HG02610 (cell line): ENCODE data around the gene TSPAN8.
"Not testable (repeated sequence)": the region's sequence is repeated elsewhere in the genome, so short reads cannot be mapped to it uniquely, and the experiment has no call there.

Source experiments
- ATAC-seq: cut with Tn5 transposase; IDR thresholded peaks from one replicate; pipeline ENCODE4 v1.9.1; 2021; ENCODE audit warnings: mild to moderate bottlenecking, moderate library complexity; ENCODE audit not compliant: unreplicated experiment

The TSPAN8 gene

DNA sequence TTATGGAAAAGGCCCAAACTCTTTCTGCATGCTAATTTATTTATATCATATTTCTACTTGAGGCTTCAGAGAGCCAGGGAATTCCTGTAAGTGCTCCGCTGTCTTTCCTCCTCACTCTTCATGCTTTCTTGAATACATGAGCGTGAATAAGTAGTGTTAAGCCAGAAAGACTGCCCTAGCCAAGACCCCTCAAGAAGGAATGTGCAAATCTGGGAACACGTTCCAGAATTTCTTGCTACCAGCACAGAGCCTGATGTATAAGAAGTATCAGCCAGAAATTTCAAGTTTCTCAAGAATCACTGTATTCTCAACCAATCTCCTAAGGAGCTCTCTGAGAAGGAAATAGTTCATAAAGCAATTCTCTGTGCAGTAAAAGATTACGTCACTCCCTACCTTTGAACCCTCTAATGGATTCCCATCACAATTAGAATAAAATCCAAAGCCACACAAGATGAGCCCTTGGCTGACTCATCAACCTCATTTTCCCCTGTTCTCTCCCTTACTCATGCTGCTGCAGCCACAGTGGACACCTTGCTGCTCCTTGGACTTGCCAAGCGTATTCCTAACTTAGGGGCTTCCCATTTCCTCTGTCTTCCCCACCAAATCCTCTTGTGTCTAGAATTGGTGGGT, 6.9 kb upstream of the TSPAN8 start:
- ATAC-seq = no peak

DNA sequence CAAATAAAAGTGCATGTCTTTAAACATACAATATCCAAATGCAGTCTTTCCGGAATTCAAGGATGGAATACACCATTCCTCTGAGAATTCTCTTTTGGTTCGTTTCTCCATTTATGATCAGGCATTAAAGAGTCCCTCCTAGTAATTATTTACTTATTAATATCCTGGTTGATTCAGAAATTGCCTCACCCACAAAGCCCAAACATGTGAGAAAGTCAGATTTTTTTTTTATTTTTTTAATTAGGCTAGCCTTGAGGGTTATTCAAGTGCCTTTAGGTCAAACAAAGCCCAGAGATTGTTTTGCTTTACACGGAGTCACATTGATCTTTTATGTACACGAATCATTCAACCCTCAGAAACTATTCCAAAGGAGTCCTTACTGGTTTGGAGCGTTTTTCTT, 6.4 kb upstream of the TSPAN8 start:
- no peak for ATAC-seq

DNA sequence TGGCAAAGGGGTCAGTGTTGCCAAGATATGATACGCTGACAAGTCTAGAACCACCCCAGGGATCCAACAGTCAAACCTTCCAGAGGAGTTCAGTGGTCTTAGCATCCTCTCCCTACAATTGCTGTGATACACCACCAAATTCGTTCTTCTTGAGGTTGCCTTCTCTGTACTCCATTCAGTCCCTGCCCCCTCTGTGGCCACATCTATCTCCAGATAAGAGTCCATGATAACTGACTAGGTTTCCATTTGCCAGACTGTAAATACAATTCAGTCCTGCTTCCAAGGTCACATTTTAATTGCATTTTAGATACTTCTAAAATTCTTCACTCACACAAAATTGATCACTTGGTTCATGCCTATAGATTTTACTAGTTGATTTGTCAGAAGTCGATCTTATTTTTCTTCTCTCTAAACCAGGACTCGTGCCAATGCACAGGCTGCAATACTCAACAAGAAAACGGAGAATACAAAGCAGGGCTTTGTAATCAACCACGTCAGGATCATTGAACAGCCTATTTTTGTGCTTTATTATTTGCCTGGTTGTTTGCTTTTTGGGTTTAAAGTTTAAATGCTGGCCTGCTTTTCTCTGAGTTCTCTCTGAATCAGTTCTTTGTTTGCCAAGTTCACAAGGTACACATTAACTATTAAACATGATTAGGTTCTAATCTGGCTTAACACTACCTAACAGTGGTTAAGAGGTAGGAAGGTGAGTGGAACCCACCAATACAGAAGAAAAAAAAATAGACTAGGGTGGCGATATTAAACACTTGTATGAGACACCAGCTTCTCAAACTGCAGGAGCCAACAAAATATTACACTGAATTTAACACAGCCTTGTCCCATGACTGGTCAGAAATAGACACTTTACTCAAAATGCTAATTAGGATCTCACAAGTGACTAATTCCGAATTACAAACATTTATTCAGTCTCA, 5.3 kb upstream of the TSPAN8 start:
- ATAC-seq = no peak

DNA sequence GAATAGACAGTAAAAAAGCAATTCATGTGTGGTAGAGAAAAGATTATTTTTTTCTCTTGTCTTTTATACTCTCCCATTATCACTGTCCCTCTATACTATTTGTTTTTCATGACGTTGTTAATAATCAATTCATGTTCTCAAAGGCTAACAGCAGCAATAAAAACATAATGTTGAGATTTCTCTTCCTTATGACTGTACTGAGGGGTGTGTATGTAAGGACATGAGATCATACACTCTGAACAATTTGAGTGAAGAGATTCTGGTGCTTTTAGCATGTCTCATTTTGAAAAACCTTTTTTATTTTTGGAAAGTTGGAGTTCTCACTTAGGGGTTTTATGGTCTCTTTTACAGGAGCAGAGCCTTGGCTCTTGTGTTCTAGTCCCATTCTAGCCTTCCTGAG, 3.8 kb upstream of the TSPAN8 start:
- ATAC-seq = no peak

DNA sequence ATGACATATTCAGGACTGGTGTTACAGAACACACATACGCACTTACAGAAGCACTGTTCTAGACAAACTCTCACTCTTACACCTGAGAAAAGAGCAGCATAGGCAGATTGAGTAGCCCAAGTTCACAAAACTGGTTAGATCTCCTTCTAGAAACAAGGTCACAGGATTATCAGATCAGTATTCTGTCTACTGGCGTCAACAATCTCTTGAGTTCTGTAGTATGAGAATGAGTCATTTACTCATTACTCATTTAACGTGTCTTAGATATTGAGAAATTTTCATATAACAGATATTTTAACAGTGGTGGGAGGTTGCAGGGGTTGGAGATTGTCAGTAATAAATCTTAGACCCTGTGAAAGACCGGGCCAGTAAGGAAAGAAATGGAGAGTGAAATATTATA, 2.8 kb upstream of the TSPAN8 start:
- ATAC-seq = no peak

DNA sequence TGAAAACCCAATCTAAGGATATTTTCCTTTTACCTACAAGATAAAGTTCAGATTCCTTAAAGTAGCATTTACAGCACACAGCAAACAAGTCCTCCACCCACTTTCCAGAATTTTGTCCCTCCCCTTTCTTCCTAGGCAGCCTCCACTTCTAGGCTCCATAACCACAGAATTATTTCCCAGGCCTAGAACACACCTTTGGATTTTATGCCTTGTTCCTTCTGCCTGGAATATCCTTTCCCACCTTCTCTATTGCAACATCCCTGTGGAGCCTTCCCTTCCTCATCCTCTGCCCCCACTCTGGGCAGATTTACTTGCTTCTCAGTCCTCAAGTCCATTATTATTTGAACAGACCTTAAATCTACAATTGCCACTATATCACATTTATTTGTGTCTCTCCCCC, 2.1 kb upstream of the TSPAN8 start:
- ATAC-seq = no peak

DNA sequence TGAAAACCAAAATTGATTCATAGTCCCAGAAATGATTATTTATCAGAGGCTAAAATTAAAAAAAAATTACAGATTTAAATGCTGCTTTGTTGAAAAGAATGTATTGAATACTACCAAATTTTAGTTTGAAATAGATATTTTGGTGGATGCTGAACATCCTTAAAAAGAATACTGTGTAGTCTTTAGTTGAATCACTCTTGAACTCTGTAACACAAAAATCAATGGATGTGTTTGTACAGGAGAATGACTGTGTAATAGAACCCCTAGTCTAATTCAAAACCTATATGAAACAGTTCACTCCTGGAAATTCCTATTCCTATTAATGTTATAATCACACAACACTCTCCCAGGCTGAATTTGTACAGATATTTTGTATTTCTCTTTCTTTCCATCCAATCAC, 1.5 kb upstream of the TSPAN8 start:
- no peak for ATAC-seq

DNA sequence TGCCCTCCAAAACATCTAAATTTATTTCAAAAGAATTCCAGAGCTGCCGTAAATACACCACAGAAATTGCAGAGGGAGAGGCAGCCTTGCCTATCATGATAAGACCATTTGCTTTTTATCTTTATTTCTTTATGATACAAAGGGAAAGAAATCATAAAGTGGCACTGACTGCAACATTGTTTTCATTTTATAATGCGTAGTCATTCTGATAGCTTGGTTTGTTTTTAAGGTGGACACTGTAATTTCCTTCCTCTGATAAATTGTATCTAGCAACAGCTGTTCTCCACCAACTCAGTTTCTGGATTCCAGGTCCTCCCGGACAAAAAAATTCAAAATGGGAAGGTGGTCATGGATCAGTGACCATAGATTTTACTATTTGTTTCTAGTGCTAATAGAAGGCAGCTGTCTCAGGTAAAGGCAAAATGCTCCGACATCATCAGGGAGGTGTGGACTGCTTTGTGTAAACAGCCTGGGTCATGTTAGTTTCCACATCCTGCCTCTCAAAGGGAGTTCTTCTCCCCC, 623 bp upstream of the TSPAN8 start:
- ATAC-seq = no peak

DNA sequence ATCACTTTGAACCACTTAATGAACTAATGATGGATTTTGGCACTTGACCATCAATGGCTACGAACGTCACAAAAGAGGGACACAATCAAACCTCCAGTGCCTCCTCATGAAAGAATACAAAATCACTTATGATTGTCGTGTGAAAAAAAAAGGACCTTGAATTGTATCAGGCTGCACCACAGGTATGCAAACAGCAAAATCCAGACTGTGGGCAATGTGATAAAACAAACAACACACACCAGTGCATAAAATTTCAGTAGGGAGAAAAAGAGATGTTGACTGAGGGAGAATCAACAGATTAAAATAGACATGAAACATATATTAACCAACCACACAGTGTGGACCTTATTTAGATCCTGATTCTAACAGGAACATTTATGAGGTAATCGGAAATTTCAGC, 2.6 kb downstream of the TSPAN8 start:
- ATAC-seq = no peak

DNA sequence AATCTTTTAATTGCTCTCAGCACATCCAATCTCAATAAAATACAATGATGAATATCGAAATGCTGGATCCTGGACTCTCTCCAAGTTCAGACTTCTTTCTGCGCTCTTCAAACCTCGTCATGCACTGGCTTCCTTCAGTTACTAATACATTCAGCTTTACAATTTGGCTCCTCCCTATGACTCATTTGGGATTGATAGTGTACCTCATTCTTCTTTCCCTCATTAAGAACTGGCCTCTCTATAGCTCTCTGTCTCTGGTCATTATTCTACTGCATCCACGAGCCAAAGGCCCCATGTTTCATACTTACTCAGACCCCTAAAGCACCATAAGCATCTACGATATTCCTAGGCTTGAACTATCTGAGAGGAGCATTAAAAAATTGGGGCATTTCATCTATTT, 4.9 kb downstream of the TSPAN8 start:
- no peak for ATAC-seq

DNA sequence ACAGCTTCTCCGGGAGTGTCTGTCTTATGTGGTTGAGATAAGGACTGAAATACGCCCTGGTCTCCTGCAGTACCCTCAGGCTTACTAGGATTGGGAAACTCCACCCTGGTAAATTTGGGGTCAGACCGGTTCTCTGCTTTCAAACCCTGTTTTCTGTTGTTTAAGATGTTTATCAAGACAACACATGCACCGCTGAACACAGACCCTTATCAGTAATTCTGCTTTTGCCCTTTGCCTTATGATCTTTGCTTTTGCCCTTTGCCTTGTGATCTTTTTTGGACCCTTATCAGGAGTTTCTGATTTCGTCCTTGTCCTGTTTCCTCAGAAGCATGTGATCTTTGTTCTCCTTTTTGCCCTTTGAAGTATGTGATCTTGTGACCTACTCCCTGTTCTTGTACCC, 7.8 kb downstream of the TSPAN8 start:
- ATAC-seq = not testable (repeated sequence)

DNA sequence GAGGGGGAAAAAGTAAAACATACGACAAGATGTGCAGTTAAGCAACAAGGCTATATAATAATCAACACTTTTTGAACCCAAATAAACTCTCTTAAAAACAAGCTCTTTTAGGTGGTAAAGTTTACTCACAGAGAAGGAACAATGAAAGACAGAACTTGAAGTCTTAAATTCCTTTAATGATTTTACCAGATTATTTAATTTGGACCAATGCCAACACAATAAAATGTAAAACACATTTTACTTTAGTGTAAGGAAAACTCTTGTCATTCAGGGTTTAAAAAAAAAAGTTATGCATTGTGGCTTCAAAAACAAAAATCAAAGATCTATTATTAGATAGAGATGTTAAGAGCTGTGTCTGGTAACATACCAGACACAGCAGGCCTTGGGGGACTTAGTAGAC, 13.1 kb downstream of the TSPAN8 start:
- no peak for ATAC-seq

DNA sequence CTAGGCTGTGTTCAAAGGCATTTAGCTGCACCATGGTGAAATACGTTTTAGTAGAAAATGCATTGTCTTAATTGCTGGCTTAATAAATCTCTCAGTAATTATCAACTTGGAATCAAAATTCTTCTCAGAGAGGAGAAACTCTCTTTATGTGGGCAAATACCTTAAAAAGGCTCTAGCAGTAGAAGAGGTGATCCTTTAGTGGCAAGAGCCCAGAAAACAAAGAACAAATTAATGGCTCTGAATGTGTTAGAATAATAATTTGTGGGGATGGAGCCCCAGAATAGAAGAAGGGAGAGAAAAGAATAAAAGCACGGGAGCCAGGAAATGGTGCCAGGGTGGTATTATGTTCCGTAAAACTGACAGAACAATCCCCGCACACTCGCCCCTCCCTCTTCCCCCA, 14.8 kb downstream of the TSPAN8 start:
- ATAC-seq = no peak

DNA sequence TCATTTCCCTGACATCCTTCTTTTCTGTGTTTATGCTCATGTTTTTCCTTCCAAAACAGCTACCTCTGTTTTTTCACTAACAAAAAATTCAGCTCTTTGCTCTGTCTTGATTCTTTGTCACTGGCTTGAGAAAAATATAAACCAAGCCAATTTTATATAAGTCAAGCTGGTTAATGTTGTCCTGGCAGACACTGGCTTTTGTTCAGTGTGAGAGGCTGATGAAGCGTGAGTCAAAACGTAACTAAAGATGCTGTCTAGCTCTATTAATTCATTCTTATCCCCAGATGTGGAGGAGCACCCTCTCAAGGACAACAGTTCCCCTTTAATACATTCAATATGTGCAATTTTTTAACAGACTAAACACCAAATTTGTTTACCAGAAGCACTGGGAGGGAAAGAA, 15.8 kb downstream of the TSPAN8 start:
- no peak for ATAC-seq

DNA sequence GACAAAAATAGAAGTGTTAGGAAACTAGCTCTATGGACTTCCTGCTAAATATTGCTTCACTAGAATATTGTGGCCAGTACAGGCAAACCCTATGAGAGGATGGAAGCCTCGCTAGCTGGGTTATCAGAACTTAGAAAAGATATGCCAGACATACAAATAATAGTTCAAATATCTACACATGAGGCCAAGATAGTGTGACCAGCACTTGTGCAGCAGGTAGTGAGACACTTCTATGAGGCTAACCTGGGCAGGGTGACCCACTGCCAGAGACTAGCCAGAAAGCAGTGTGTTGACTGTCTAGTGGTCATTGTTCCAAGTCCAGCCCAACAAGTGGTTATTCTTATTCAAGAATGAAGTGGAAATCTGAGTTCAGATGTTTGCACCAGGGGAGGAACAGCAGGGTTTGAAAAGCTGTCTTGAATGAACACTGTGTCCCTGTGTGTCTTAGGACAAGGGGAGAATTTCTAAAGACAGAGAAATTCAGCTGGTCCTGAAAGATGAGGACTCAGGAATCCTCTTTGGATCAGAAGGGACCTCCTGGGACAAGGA, 16.3 kb downstream of the TSPAN8 start:
- ATAC-seq = no peak

DNA sequence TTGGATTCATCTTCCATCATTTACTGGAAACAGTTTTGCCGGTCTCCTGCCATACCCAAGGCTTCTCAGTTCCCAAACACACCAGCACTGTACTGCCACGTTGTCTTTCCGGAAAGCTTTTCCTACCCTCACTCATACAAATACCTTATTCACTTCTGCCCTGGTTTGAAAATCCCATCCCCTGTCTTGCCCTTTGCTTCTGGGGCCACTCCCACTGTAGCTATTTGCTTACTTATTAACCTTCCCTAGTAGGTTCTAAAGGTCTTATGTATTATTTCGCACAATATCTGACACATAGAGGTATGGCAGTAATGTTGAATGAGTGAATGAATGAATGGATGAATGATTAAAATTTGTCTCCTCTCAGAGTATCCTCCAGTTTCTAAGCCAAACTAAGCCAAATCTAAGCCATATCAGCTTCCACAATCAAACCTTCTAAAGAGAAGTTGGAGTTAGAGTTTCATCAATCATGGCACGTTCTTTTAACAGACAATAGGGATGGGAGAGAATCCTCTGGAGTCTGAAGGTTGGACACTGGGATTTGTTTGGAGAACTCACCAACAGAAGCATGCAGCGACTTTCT, 18.6 kb downstream of the TSPAN8 start:
- ATAC-seq = no peak

DNA sequence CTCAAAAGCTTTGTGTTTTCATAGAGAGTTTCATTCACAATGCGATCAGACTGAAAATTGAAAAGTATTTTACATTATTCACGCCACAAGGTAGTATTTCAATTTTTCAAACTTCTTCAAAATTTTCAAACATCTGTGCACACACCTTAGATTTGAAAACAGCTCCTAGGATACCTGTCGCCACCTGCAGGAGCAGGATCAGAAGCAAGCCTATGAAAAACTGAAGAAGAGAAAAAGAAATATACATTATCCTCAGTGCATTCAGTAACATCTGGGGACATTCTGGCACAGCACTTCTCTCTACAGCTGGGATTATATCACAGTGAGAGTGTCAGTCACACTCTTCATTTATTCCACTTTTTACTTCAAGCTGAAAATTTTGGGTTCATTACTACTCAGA, 19.8 kb downstream of the TSPAN8 start:
- ATAC-seq = no peak

DNA sequence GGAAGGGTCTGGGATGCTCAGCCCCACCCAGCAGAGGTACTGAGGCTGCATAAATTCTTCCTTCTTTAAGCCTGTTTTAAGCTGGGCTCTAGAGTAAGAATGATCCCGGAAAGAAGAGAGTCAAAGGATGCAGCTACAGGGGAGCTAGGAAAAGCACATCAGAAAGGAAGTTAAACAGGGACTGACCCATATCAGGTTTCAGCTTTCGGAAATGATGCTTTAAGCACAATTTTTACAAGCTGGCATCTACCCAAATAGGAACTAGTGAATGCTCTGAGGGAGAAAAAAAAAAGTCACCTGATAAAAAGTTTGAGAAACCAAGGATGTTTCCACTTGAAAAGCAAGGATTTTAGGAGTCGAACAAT, 22.0 kb downstream of the TSPAN8 start:
- no peak for ATAC-seq

DNA sequence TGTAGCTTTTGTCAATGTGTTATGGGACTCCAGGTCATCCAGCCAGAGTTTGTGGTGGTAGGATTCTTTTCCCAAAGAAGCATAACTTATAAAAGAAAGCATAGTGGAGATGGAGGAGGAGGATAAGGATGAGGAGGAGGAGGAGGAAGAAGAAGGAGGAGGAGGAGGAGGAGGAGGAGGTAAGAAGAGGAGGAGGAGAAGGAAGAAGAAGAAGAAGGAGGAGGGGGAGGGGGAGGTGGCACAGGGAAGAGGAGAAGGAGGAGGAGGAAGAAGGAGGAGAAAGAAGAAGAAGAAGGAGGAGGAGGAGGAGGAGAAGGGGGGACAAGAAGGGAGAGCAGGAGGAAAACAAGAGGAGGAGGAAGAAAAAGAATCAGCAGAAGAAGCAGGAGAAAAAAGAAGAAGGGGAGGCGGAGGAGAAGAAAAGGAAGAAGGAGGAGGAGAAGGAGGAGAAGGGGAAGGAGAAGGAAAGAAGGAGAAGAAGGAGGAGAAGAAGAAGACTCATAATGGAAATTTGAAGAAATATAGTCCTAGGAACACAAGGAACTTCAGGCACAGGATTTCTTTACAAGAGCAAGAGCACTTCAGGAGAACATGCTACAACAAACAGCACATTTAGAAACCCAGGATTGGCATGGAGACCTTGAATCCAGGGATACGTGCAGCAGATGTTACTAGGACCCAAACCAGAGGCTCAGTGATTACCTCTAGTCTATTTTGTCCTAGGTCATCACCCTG, 22.6 kb downstream of the TSPAN8 start:
- no peak for ATAC-seq

DNA sequence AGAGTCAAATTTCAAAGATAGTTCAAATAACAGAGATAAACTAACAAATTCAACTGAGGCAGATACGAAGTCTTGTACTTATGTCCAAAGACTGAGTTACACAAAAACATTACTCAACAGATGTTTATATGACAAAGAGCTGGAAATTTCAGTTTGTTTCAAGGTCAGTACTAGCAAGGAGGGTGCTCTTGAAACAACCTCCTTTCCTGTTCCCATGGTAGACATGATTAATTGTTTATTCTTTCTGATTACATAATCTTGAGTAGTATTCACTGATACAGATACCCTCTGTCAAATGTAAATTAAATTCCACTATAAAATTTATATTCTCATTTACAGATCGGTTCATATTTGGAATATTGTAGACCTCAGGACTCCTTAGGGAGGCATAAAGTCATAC, 23.4 kb downstream of the TSPAN8 start:
- no peak for ATAC-seq

DNA sequence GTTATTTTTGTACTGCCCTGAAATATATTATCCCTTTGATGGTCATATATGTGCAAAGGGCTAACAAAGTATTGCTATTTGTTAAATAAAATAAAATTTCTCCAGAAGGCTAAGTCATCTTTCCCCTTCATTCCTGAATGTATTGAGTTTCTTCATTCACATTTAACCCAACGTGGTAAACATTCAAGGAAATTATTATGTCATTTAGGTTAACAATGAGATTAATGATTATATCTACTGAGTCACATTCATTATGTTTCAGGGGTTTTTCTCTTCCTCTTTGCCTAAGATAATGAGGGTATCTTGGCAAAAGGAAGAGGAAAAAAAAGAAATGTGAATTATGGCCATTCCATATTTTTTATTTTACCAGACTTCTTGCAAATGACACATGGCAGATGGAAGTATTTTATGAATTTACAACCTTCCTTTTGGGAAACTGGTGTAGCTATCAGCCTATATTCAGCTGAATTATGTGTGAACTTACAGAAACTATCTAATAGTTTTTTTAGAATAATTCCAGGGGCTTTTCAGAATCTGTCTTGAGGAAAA, 27.2 kb downstream of the TSPAN8 start:
- no peak for ATAC-seq
